ENCODE results near the gene CORO7.

CORO7 gene

DNA sequence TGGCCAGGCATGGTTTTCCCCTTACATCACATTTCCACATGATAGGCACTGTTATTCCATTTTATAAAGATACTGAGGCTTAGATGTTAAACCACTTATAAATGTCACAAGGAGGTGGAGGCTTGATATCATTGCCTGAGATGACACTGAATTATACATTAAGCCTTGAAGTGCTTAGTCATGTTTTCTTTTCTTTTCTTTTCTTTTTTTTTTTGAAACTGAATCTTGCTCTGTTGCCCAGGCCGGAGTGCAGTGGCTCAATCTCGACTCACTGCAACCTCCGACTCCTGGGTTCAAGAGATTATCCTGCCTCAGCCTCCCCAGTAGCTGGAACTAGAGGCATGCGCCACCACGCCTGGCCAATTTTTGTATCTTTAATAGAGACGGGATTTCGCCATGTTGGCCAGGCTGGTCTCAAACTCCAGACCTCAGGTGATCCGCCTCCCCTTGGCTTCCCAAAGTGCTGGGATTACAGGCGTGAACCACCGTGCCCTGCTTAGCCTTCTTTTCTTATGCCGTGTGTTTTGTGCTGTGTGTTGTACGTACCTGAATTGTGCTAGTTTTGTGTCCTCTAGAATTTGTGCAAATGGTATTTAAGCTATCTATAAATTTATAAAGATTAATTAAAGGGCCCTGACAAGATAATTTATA is 10.5 kb upstream of the CORO7 start:
- no peak for DNase-seq

DNA sequence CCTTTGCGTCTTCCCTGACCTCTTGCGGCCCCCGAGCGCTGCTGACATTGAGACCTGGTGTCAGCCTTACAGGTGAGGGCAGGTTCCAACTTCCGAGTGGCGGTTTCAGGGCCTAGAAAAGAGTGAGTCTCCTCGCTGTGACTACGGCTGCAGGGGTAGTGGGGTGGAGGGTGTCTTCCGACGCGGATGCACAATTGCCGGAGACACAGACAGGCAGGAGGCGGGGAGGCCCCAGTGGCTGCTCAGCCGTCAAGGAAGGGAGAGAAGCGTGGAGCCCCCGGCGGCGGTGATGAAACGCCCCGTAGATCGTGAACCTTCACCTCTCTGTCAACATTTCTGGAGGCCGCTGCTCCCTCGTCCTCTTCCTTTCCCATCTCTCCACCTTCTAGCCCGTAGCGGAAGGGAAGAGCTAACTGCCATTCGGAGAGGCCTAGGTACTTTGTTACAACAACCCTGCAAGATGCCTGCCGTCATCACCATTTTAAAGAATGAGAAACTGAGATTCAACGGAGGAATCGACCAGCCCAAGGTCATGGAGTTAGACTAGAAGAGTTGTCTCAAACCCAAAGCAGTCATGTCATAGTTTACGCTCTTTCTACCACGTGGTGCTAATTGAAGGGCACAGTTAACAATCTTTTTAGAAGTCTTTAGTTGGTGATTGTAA is 9.8 kb upstream of the CORO7 start:
- DNase-seq, result no peak

DNA sequence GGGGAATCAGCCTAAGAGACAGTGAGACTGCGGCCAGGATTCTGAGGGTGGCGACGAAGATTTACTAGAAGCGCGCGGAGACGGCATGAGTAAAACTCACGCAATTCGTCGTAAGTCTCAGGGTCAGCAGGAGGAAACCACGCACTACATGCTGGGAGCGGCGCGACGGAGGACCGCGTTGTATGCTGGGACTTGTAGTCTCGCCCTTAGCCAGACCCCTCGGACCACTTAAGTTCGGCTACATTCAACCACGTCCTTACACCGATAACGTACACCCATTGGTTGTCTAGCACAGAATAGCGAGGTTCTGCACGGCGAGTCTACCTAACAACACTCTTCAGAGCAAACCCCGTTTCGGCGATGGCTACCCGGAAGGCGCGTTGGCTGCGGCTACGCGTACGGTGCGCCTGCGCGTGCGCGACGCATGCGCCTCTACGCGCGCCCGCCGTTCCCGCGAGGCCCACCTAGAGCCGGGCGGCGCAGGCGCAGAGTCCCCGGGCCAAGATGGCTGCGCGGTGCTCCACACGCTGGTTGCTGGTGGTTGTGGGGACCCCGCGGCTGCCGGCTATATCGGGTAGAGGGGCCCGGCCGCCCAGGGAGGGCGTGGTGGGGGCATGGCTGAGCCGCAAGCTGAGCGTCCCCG is 9.1 kb upstream of the CORO7 start, which contains the start of gene DNAJA3:
Gene DNAJA3 (plus strand): TSS at position 491 of the 643 bp plus-strand sequence. CDS start 14 bp downstream, at position 505.
- peak in 55 of 56 donors; percentile 66 to 99 (median 90) for DNase-seq

- DNase-seq, result no peak
Measured at GRCh38 chr16:4420505-4421105, 4.2 kb upstream of the CORO7 start.

- DNase-seq, result no peak
Measured at GRCh38 chr16:4419402-4419959, 3.1 kb upstream of the CORO7 start.

DNA sequence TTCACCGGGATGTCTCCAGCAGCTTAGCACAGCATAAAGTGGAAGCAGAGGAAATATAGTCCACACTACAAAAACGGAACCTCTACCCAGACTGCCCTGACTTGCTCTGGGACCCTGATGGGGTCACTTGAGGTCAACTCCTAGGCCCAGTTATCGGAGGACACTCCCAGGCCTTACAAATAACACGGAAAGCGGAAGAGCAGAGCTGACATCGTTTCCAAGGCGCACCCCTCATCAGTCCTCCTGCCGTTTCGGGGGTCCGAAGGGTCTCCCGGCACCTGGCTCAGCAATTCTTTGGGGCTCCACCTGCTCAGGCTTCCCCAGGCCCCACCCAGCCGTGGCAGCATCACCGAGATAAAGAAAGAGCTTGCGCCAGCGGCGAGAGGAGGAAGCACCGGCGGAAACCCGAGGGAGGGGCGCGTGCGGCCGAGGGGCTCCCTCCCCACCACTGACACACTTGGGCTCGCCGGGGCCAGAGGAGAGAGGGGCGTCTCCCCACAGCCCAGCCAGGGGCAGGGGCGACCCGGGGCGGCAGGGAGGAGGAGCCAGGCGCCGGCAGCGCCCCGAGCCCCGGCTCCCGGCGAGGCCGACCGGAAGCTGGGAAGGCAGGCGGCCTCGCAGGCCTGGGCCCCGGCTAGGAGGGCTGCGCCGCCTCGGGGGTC is 727 bp downstream of the CORO7 start:
- peak in 44 of 56 donors; percentile 6 to 78 (median 41) for DNase-seq

DNA sequence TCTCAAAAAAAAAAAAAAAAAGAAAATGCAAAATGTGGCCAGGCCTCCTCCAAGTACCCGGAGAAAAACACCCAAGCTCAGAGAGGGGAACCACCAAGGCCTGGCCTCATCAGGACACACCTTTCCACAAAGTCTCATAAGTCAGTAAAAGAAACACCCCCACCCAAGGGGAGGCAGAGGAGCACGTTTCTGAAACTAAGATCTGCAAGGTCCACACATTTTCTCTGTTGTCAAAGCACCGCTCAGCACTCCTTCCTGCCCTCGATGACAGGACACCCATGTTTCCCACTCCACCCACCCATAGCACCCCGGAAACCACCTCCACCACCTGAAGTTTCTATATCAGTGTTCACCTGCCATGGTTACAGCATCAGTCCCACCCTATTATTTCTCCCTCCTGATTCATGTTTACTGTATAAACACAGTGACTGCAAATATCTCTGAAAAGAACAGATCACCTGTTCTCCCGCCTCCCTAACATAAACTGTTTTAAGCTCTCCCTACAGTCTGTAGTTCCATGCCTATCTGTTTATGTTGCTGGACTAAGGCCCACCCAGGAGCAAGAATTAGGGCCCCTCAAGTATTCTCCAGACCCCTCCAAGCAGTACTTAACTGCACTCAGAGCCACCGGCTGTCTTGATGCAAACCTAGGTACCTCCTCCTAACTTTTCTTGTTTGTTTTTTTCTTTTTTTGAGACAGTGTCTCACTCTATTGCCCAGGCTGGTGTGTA is 2.0 kb downstream of the CORO7 start:
- DNase-seq, result no peak

- no peak for DNase-seq
Measured at GRCh38 chr16:4412854-4413253, 3.5 kb downstream of the CORO7 start.

- no peak for DNase-seq
Measured at GRCh38 chr16:4412159-4412558, 4.2 kb downstream of the CORO7 start.

- DNase-seq, result peak in 55 of 56 donors; percentile 25 to 97 (median 90)
Measured at GRCh38 chr16:4411684-4412083, 4.7 kb downstream of the CORO7 start.

- peak in 45 of 56 donors; percentile 10 to 85 (median 53) for DNase-seq
Measured at GRCh38 chr16:4410335-4411075, 5.9 kb downstream of the CORO7 start.

DNA sequence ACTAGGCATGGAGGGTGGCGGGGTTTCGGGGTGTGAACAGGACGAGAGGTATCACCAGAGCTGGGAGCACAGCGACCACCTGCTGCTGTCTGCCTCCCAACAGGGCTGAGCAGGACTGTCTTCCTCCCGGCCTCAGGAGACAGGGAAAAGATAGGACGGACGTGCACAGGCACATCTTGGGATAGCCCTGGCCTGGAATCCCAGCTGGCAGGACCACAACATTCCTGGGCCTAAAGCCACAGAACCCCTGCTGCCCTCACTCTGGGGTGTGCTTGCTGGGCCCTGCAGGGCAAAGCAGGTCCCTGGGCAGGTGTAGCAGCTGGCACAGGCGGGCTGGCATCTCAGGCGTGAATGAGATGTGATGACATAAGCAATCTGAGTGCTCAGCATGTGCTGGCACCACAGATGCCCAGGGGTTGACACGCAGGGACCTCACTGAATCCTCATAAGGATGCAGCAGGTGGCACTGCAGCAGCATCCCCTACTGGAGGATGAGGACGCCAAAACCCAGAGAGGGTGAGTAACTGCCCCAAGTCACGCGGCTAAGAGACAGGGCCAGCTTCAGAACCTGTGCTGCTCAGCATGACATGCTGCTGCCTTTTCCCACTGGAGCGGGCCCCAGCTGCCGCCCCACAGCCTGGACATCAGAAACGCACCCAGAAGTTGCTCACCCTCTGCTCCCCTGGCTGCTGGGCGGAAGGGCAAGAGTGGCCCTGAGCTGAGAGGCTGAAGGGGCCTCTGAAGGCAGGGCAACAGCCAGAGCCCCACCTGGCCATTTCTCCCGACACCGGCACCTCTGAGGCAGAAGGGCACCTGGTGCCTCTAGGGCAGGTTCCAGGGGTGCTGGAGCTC is 7.1 kb downstream of the CORO7 start:
- peak in 20 of 56 donors; percentile 6 to 58 (median 31) for DNase-seq

DNA sequence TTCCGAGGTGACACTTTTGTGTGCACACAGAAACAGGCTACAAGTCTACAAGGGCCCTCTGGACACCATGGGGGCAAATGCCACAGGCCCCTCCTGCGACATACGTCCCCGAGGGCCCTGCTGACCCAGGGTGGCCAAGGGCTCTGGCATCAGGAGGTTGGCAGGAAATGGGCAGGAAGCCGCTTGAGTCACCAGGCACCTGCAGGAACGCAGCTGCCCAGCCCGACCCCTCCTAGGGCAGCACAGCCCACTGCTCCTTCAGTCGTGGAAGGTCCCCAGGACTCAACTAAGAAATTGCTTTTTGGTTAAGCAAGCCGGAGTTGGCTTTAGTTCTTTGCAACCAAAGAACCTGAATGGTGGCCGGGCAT is 8.1 kb downstream of the CORO7 start:
- no peak for DNase-seq

DNA sequence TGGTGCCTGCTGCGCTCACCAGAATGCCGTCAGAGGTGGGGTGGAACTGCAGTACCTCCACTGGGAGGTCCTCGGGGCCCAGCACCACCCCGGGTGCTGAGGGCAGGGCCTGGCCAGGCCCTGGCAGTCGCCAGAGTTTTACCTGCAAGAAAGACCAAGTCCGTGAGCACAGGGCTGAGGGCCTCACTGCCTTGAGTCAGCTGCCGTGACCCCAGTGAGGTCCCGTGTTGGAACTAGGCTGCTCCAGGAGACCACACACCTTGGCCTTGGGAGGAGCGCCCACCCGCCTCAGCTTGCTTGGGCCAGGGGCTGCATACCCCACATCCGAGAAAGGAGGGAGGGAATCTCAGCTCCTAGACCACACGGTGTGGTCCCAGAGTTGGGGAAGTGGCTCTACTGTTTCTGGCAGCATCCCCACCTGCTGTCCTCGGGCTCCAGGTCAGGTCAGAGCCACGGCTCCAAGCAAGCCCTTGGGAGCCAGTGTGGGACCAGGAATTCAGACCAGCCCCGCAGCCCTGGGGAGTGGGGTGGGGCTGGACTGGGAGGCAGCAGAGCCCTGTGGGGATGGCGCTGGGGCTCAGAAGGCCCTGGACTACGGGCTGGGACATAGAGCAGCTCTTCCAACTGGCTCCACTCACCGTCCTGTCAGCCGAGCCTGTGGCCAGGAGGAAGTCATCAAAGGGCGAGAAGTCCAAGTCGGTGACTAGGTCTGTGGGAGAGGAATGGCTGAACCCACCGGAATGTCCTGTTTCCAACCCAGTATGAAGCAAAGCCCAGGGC is 8.7 kb downstream of the CORO7 start:
- no peak for DNase-seq

GRCh38 chr16:4404967-4405696 is 11.3 kb downstream of the CORO7 start:
- no peak for DNase-seq

DNA sequence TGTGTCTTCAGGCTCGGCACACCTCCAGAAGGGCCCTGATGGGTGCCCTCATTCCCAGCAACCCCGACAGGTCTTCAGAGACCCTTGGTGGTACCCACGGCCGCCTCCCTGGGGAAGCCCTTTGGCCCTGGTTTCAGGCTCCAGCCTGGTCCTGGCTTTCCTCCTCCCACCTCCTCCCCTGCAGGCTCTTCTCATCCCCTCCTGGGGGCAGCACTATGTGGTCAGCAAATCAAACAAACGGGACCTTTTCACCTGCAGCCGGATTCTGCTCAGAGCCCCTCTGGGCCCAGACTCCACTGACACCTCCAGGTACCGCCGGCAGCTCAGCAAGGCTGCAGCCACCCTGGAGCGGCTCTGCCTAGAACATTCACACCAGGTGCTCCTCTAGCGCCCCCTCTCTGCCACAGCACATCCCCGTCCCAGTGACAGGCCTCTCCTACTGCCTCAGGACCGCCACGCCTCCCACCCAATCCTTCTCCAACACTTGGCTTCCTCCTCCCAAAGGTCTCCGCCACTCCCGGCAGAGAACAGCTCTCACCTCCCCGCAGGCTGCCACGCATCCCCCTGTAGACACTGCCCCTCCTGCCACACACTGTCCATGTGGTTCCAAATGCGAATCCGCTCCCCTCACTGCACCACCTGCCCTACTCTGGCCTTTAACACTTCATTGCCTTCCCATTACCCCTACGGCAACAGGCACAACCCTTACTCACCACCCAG is 12.0 kb downstream of the CORO7 start:
- DNase-seq, result peak in 29 of 56 donors; percentile 9 to 66 (median 36)

Measured in nucleus accumbens (tissue), 56 donors.